ENCODE data around the gene AHCYL1. TPM values are rescaled to one million over a fixed set of nuclear protein-coding genes. Genes with fewer than 3 reads are reported as not detected.

AHCYL1 gene
- total RNA-seq, 4 donors from 2014 or later, result 90.3 to 200 (median 118) TPM

DNA sequence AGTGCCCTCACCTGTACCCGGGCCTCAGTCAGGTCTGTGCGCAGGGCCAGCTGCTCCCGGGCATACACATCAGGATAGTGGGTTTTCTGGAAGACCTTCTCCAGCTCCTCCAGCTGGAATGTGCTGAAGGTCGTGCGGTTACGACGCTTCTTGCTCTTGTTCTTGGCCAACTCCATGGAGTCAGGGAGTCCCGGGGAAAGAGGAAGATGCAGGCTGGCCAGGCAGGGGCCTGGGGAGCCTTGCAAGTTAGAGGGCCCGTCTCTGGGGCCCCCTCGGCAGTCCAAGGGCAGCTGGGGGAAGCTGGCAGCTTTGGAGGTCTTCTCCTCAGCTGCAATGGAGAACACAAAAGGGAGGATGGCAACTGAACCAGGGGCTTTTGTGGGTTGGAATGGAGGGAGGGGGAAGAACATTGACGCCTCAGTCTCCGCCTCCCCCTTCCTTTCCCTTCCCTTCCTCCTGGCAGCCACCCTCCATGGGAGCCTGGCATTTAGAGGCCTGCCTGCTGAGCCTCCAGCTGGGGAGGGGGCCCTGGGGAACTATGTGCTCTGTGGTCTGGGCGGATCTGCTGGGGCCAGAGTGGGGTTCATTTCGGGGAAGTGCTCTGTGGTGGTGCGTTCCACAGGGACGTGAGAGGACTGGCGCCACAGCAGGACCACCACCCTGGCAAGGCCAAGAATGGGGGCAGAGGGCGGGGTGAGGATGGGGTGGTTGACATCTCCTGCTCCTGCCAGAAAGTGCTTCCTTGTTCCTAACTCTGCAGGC lies 80.2 kb downstream of the AHCYL1 start:
- WGBS, 2 donors, result 88 to 90% methylated on average over 10 to 14 of the region's 18 CpGs
- DNase-seq, result no peak
- H3K36me3 ChIP-seq, result no peaks in the 10 kb centered on the region
- no peak overlapping the region for H3K27ac ChIP-seq
- peaks cover 25% of the 10 kb centered on the region for H3K27me3 ChIP-seq
- intact Hi-C loops (cut with DNase I), result no loop called here
- H3K4me3 ChIP-seq (replicated peaks in 1 of 3), result no peak overlapping the region
- TF ChIP-seq POLR2A (IDR thresholded peaks at IDR 0.05), result no peak
- TF ChIP-seq CTCF (IDR thresholded peaks at IDR 0.05), result no peak
- peaks cover 16 to 19% of the 10 kb centered on the region in 2 donors for H3K4me1 ChIP-seq
- no peaks in the 10 kb centered on the region for H3K9me3 ChIP-seq

DNA sequence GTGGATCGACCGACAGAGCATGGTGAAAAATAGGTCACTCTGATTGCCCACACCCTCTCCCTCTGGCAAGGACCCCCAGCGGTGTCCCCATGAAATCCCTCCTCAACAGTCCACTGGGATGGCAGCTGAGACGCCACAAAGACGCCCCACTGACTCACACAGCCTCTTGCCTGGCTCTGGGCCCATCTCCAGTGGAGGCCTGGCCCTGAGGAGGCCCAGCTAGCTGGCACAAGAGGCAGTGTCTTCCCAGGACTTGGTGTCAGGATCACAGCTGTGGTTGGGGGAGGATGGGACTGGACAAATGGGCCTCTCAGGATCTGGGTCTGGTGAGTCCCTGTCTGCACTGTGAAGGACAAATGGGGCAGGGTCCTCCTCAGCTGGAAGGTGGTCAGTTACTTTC lies 81.3 kb downstream of the AHCYL1 start:
- H3K36me3 ChIP-seq, result no peaks in the 10 kb centered on the region
- H3K27ac ChIP-seq, result no peak overlapping the region
- no peaks in the 10 kb centered on the region for H3K9me3 ChIP-seq
- intact Hi-C loops (cut with DNase I), result no loop called here
- WGBS, 2 donors, result 80 to 93% methylated on average over 2 to 3 of the region's 5 CpGs
- no peak for TF ChIP-seq POLR2A (IDR thresholded peaks at IDR 0.05)
- TF ChIP-seq CTCF (IDR thresholded peaks at IDR 0.05), result no peak
- H3K4me3 ChIP-seq (replicated peaks in 1 of 3), result no peak overlapping the region
- DNase-seq, result no peak
- H3K4me1 ChIP-seq, result peaks cover 21 to 26% of the 10 kb centered on the region in 2 donors
- H3K27me3 ChIP-seq, result peaks cover 32% of the 10 kb centered on the region

GRCh38 chr1:110067479-110067892 lies 82.9 kb downstream of the AHCYL1 start:
- Histone ChIP-seq H3K4me3 (replicated peaks in 1 of 3) (no peak overlapping the region), H3K9me3 (no peaks in the 10 kb centered on the region), H3K4me1 (peaks cover 21 to 26% of the 10 kb centered on the region in 2 donors), H3K27ac (no peak overlapping the region), H3K36me3 (no peaks in the 10 kb centered on the region), H3K27me3 (peaks cover 39% of the 10 kb centered on the region)
- intact Hi-C loops (cut with DNase I), result no loop called here
- WGBS, 2 donors, result 53 to 71% methylated on average over 13 to 17 of the region's 23 CpGs
- TF ChIP-seq POLR2A (IDR thresholded peaks at IDR 0.05), result no peak
- TF ChIP-seq CTCF (IDR thresholded peaks at IDR 0.05), result no peak
- DNase-seq, result no peak

- WGBS, 2 donors, result 11 to 12% methylated on average over 39 to 41 of the region's 68 CpGs
- Histone ChIP-seq H3K27me3 (peaks cover 39% of the 10 kb centered on the region), H3K4me1 (peaks cover 21 to 26% of the 10 kb centered on the region in 2 donors), H3K36me3 (no peaks in the 10 kb centered on the region), H3K9me3 (no peaks in the 10 kb centered on the region), H3K4me3 (replicated peaks in 1 of 3) (no peak overlapping the region), H3K27ac (no peak overlapping the region)
- intact Hi-C loops (cut with DNase I), result no loop called here
- TF ChIP-seq CTCF (IDR thresholded peaks at IDR 0.05), result no peak
- no peak for TF ChIP-seq POLR2A (IDR thresholded peaks at IDR 0.05)
- peak; percentile 32 to 33 for DNase-seq
Measured at GRCh38 chr1:110067893-110068645, 83.5 kb downstream of the AHCYL1 start.

Measured in thyroid gland (tissue), 4 donors.